H9 (cell line): ENCODE measurements around the gene SP2. TPM values are rescaled to one million over a fixed set of nuclear protein-coding genes. Genes with fewer than 3 reads are reported as not detected.

Experiments used
- DNase-seq: peaks from one replicate; pipeline ENCODE4 v3.0.0-alpha.2; 2017
- H2AFZ ChIP-seq: one replicate; pipeline ENCODE4 v1.6.1; 2013; ENCODE audit warnings: mild to moderate bottlenecking, low read length, control low read depth, moderate library complexity
- H2AK5ac ChIP-seq: 2 replicates; pipeline ENCODE4 v1.6.1; 2013; ENCODE audit warnings: low read length, control low read depth, mixed read lengths; ENCODE audit not compliant: insufficient read length
- H2BK120ac ChIP-seq: one replicate; pipeline ENCODE4 v1.6.1; 2013; ENCODE audit warnings: low read depth, mild to moderate bottlenecking, low read length, control low read depth, inconsistent platforms; ENCODE audit not compliant: poor library complexity, severe bottlenecking
- H2BK12ac ChIP-seq: 2 replicates; pipeline ENCODE4 v1.6.1; 2013; ENCODE audit warnings: low read length, control low read depth, mixed read lengths, low read depth; ENCODE audit not compliant: insufficient read length
- H2BK15ac ChIP-seq: 2 replicates; pipeline ENCODE4 v1.6.1; 2013; ENCODE audit warnings: low read depth, low read length, control low read depth
- H2BK20ac ChIP-seq: one replicate; pipeline ENCODE4 v1.6.1; 2013; ENCODE audit warnings: low read depth, mild to moderate bottlenecking, low read length, control low read depth, inconsistent platforms; ENCODE audit not compliant: poor library complexity, severe bottlenecking
- H2BK5ac ChIP-seq: 2 replicates; pipeline ENCODE4 v1.6.1; 2013; ENCODE audit warnings: low read length, control low read depth, mixed read lengths; ENCODE audit not compliant: insufficient read length
- H3K14ac ChIP-seq: 2 replicates; pipeline ENCODE4 v1.6.1; 2013; ENCODE audit warnings: low read length, control low read depth; ENCODE audit not compliant: insufficient read depth
- H3K18ac ChIP-seq: 2 replicates; pipeline ENCODE4 v1.6.1; 2013; ENCODE audit warnings: low read depth, mild to moderate bottlenecking, mixed read lengths, low read length, control low read depth; ENCODE audit not compliant: insufficient read length
- H3K23ac ChIP-seq: 2 replicates; pipeline ENCODE4 v1.6.1; 2013; ENCODE audit warnings: low read length, control low read depth, mixed read lengths, low read depth; ENCODE audit not compliant: insufficient read length
- H3K23me2 ChIP-seq: 2 replicates; pipeline ENCODE4 v1.6.1; 2013; ENCODE audit warnings: low read depth, mild to moderate bottlenecking, mixed read lengths, low read length, control low read depth; ENCODE audit not compliant: insufficient read length, poor library complexity, severe bottlenecking
- H3K27ac ChIP-seq: 2 replicates; pipeline ENCODE4 v1.5.1; 2013; ENCODE audit warnings: low read length, control low read depth, mixed read lengths, low read depth; ENCODE audit not compliant: insufficient read length
- H3K27me3 ChIP-seq: 2 replicates; pipeline ENCODE4 v1.6.1; 2013; ENCODE audit warnings: low read length, control low read depth, inconsistent platforms; ENCODE audit not compliant: insufficient read depth
- H3K4ac ChIP-seq: 2 replicates; pipeline ENCODE4 v1.6.1; 2013; ENCODE audit warnings: low read depth, mild to moderate bottlenecking, control low read depth, inconsistent platforms, low read length, moderate library complexity
- H3K4me1 ChIP-seq: 2 replicates; pipeline ENCODE4 v1.6.1; 2013; ENCODE audit warnings: low read length, control low read depth, inconsistent platforms; ENCODE audit not compliant: insufficient read depth
- H3K4me2 ChIP-seq: 2 replicates; pipeline ENCODE4 v1.6.1; 2013; ENCODE audit warnings: low read length, control low read depth, mixed read lengths; ENCODE audit not compliant: insufficient read length, insufficient read depth
- H3K56ac ChIP-seq: 2 replicates; pipeline ENCODE4 v1.6.1; 2013; ENCODE audit warnings: low read depth, mild to moderate bottlenecking, mixed read lengths, low read length, control low read depth; ENCODE audit not compliant: insufficient read length
- H3K79me1 ChIP-seq: 2 replicates; pipeline ENCODE4 v1.6.1; 2013; ENCODE audit warnings: low read depth, mild to moderate bottlenecking, moderate library complexity, low read length, control low read depth, inconsistent platforms; ENCODE audit not compliant: insufficient read depth, poor library complexity, severe bottlenecking
- H3K79me2 ChIP-seq: 2 replicates; pipeline ENCODE4 v1.6.1; 2013; ENCODE audit warnings: low read length, control low read depth, inconsistent platforms; ENCODE audit not compliant: insufficient read depth
- H3K9ac ChIP-seq: 2 replicates; pipeline ENCODE4 v1.6.1; 2013; ENCODE audit warnings: low read length, control low read depth, mixed read lengths; ENCODE audit not compliant: insufficient read length; ENCODE audit errors: extremely low read depth
- H3K9me3 ChIP-seq: one replicate; pipeline ENCODE4 v1.6.1; 2013; ENCODE audit warnings: low read depth, low read length, inconsistent platforms; ENCODE audit not compliant: control insufficient read depth
- H3T11ph ChIP-seq: one replicate; pipeline ENCODE4 v1.6.1; 2013; ENCODE audit warnings: mild to moderate bottlenecking, low read length, control low read depth, inconsistent platforms
- H4K20me1 ChIP-seq: one replicate; pipeline ENCODE4 v1.6.1; 2013; ENCODE audit not compliant: control insufficient read depth, insufficient read length, insufficient read depth
- H4K5ac ChIP-seq: 2 replicates; pipeline ENCODE4 v1.6.1; 2013; ENCODE audit warnings: low read depth, mild to moderate bottlenecking, mixed read lengths, low read length, control low read depth; ENCODE audit not compliant: insufficient read length
- H4K8ac ChIP-seq: replicated peaks from 2 replicates; pipeline ENCODE4 v1.6.1; 2013; ENCODE audit warnings: low read length, control low read depth, mixed read lengths, low read depth; ENCODE audit not compliant: insufficient read length
- H4K91ac ChIP-seq: 2 replicates; pipeline ENCODE4 v1.6.1; 2013; ENCODE audit warnings: low read depth, mild to moderate bottlenecking, moderate library complexity, mixed read lengths, low read length, control low read depth; ENCODE audit not compliant: insufficient read length
- H3K27ac Mint-ChIP-seq, 3 experiments: 2 replicates in 2 of 3; 3 replicates in 1 of 3; pipeline ENCODE4 v1.8.0; 2020 to 2021; ENCODE audit warnings: mixed read lengths in 3 of 3, mild to moderate bottlenecking in 1 of 3, moderate library complexity in 1 of 3
- H3K27me3 Mint-ChIP-seq: 2 replicates; pipeline ENCODE4 v1.8.0; 2021; ENCODE audit warnings: low read depth, mild to moderate bottlenecking, moderate library complexity, mixed read lengths
- H3K36me3 Mint-ChIP-seq, 3 experiments: 2 replicates in 2 of 3; 3 replicates in 1 of 3; pipeline ENCODE4 v1.8.0; 2020 to 2021; ENCODE audit warnings: low read depth in 3 of 3, mixed read lengths in 3 of 3; ENCODE audit not compliant: insufficient read depth in 1 of 3
- H3K4me1 Mint-ChIP-seq, 2 experiments: 2 replicates each; pipeline ENCODE4 v1.8.0; 2020; ENCODE audit warnings: mixed read lengths in 2 of 2
- H3K4me3 Mint-ChIP-seq, 2 experiments: 2 replicates in 1 of 2; 3 replicates in 1 of 2; pipeline ENCODE4 v1.8.0; 2020 to 2021; ENCODE audit warnings: mild to moderate bottlenecking in 2 of 2, mixed read lengths in 2 of 2, moderate library complexity in 1 of 2
- H3K9me3 Mint-ChIP-seq, 2 experiments: 2 replicates in 1 of 2; 3 replicates in 1 of 2; pipeline ENCODE4 v1.8.0; 2020; ENCODE audit warnings: mild to moderate bottlenecking in 2 of 2, mixed read lengths in 2 of 2, moderate library complexity in 1 of 2
- WGBS: extraction: QIAGEN DNeasy Blood & Tissue Kit; methylation state at CpG from one replicate; pipeline ENCODE4 v1.1.7; 2013; ENCODE audit warnings: missing lambda C conversion rate, low lambda C conversion rate, mixed read lengths; ENCODE audit not compliant: insufficient read length; ENCODE audit errors: extremely low coverage; 5-methylcytosine and 5-hydroxymethylcytosine counted together
- total RNA-seq: library from RNA; stranded (reverse); gene quantifications from 2 replicates; pipeline ENCODE4 v1.2.1, GENCODE V29; 2021
- TF ChIP-seq, protein P1 (sequence below): fragments of 200-600 bp; sonication (generic); conservative IDR thresholded peaks from 3 replicates; pipeline ENCODE4 v1.8.0; 2021; ENCODE audit warnings: antibody characterized with exemption, mild to moderate bottlenecking

SP2 gene
- total RNA-seq, 1 experiment from 2014 or later, result 19.3 TPM

DNA sequence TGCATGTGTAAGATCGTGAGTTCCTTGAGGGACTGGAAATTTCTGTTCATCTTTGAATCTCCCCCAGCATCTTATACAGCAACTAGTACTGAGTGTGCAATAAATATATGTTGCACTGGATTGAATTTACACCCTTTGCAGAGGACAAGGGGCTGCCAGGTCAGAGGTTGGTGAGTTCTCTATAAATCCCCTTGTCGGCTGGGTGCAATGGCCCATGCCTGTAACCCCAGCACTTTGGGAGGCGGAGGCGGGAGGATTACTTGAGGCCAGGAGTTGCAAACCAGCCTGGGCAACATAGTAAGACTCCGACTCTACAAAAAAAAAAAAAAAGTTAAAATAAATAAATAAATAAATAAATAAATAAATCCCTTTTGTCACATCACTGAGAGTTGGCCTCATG is 35.6 kb upstream of the SP2 start:
- H4K5ac ChIP-seq, result no peak overlapping the region
- H4K91ac ChIP-seq, result no peak overlapping the region
- no peak overlapping the region for H3K23ac ChIP-seq
- no peak for DNase-seq
- no peak overlapping the region for H4K8ac ChIP-seq
- no peaks in the 10 kb centered on the region for H3K9me3 ChIP-seq
- Mint-ChIP-seq H3K27ac (no peak overlapping the region), H3K36me3 (no peaks in the 10 kb centered on the region), H3K4me3 (no peak overlapping the region), H3K9me3 (no peaks in the 10 kb centered on the region), H3K27me3 (peaks cover 62% of the 10 kb centered on the region), H3K4me1 (peaks cover 12 to 19% of the 10 kb centered on the region in 2 experiments)
- H3K14ac ChIP-seq, result no peak overlapping the region
- H2BK15ac ChIP-seq, result no peak overlapping the region
- no peak overlapping the region for H2BK120ac ChIP-seq
- no CpG with 5 or more reads among the region's 5 CpGs for WGBS
- no peak overlapping the region for H3K27ac ChIP-seq
- no peaks in the 10 kb centered on the region for H3K79me2 ChIP-seq
- no peaks in the 10 kb centered on the region for H4K20me1 ChIP-seq
- H2BK20ac ChIP-seq, result no peak overlapping the region
- TF ChIP-seq, protein P1, sequence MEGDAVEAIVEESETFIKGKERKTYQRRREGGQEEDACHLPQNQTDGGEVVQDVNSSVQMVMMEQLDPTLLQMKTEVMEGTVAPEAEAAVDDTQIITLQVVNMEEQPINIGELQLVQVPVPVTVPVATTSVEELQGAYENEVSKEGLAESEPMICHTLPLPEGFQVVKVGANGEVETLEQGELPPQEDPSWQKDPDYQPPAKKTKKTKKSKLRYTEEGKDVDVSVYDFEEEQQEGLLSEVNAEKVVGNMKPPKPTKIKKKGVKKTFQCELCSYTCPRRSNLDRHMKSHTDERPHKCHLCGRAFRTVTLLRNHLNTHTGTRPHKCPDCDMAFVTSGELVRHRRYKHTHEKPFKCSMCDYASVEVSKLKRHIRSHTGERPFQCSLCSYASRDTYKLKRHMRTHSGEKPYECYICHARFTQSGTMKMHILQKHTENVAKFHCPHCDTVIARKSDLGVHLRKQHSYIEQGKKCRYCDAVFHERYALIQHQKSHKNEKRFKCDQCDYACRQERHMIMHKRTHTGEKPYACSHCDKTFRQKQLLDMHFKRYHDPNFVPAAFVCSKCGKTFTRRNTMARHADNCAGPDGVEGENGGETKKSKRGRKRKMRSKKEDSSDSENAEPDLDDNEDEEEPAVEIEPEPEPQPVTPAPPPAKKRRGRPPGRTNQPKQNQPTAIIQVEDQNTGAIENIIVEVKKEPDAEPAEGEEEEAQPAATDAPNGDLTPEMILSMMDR, result no peak
- H3K18ac ChIP-seq, result no peak overlapping the region
- H2BK12ac ChIP-seq, result no peak overlapping the region
- H3K79me1 ChIP-seq, result no peaks in the 10 kb centered on the region
- H2AFZ ChIP-seq, result no peak overlapping the region
- H3K23me2 ChIP-seq, result no peaks in the 10 kb centered on the region
- no peak overlapping the region for H3K9ac ChIP-seq
- no peak overlapping the region for H3K56ac ChIP-seq
- H3K27me3 ChIP-seq, result no peaks in the 10 kb centered on the region; the same call in none of the 2 replicates
- no peak overlapping the region for H3K4ac ChIP-seq
- H3K4me1 ChIP-seq, result no peaks in the 10 kb centered on the region
- H3T11ph ChIP-seq, result no peak overlapping the region
- H2BK5ac ChIP-seq, result no peak overlapping the region
- H3K4me2 ChIP-seq, result no peak overlapping the region
- no peak overlapping the region for H2AK5ac ChIP-seq
